Measurements from ENCODE around the gene PMFBP1. TPM values are rescaled to one million over a fixed set of nuclear protein-coding genes. Genes with fewer than 3 reads are reported as not detected.
A peak's percentile ranks its signal among the peaks of the same experiment; 100 is the strongest.

Gene PMFBP1
- total RNA-seq, 1 donor from 2014 or later = 0.66 TPM

DNA sequence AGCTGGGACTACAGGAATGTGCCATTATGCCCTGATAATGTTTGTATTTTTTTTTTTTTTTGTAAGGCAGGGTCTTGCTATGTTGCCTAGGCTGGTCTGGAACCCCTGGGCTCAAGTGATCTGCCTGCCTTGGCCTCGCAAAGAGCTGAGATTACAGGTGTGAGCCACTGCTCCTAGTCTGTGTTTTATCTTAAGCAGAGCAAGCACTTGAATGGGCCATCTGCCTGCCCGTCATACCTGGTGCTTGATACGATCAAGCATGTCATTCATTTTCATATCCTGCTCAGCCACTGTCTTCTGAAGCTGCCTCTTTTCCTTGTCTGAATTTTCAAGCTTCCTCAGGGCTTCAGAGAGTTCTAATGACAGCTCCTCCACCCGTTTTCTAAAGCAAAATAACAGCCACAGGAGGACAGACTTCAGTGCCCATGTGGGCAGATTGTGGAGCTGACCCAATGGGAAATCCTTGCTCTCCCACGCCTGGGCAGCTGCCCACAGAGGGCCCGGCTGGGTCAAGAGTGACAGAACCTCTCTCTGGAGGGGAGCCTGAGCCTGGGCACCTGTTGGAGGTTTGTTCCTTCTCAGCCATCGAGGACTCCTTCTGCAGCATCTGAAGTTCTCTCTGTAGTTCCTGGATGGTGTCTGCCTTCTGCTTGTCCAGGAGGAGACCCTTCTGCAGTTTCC, 41.8 kb downstream of the PMFBP1 start:
- DNase-seq (ENCODE audit: low spot score) = no peak

DNA sequence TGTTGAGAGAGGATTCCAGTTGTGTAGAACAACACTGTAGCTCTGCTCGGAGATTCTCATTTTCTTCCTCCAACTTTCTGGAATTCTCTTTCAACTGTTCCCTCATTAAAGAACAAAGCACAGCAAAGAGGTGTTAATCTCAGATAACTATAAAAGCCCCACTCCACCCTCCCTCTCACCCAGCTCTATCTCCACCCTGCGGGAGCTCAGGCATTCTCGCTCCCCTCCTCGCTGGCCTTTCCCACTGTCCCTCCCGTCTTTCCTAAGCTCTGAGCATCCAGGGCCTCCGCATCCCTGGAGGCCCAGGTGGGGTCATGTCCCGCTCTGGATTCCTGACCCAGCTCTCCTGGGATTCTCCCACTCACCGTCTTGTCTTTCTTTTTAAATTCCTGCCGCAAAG, 43.3 kb downstream of the PMFBP1 start:
- no peak for DNase-seq (ENCODE audit: low spot score)

DNA sequence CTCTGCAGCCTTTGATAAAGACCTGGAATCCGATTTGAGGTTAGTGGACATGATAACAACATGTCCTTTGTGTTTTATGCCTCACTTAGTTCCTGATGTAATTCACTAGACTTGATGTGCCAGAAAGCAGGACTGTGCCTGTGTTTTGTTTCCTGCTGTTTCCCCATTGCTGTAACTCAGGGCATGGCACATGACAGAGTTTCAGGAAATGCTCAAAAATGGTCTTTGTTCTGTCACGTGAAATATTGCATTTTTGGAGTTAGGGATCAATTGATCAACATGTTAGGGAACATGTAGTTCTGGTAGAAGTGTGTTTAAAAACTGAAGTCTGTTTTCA, 45.6 kb downstream of the PMFBP1 start:
- DNase-seq (ENCODE audit: low spot score) = no peak

DNA sequence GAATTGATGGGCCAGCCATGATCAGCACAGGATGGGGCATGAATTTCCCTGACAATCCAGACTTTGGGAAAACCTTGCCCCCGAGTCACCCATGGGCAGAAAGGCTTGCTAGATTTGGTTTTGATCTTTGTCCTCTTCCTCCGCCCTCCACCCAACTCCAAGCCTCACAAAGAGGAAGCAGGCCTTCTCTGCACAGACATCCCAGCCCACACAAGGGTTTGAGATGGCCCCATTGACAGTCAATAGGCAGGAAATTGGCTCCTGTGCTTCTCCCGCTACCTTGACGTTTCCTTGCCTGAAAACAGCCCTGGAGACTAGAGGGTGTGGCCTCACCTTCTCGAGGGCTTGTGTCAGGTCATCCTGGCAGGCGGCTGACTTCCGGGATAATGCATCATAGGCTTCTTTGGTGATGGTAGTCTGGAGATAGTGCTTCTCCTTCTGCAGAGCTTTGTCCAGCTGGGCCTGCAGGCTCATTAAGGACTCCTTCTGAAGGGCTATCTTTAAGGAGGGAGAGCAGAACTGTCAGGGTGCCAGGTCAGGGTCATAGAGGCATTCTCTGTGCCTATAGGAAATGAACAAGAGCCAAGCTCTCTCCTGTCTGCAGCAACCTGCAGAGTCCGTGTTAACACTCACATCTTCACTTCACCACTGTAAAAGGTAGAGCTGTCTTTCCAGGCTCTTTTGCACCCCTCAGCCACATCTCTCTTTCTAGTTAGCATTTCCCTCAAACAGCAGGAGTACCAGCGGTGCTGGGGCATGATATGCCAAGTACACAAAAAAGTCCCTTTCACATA, 46.1 kb downstream of the PMFBP1 start:
- DNase-seq (ENCODE audit: low spot score) = peak; percentile 26

DNA sequence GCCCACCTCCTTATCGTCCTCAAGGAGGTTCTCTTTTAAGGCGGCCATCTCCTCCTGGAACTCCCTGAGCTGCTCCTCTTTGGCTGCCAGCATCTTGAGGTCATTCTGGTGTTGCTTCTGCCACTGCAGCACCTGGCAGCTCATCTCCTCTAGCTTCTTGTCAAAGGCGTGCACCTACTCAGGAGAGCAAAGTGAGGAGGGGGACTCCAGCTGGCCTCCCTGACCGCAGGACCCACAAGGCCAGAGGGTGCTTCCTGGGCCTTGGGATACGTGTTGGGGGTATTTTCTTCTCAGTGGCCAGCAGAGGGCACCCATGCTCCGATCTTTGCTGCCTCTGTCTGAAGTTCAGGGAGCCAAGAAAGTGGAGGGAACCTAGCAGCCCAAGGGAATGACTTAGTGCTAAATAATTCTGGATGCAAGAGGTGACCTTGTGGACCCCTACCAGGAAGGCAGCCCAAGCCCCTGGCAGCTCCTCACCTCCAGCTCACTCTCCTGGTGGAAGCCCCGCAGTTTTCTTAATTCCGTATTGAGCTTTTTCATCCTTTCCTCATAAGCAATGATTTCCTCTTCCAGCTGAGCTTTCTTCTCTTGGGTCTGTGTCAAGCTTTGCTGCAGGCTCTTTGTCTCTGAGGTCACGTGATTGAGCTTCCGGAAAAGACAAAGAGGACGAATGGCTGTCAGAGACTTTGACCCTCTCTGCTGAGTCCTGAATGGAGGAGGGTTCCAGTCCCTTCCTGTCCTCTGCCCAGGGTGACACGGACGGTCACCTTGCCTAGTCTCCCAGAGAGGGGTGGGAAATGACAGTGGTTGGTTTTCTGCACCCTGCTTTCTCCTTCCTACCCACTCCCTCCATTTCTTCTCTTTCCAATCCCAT, 47.0 kb downstream of the PMFBP1 start:
- DNase-seq (ENCODE audit: low spot score) = peak; percentile 73

DNA sequence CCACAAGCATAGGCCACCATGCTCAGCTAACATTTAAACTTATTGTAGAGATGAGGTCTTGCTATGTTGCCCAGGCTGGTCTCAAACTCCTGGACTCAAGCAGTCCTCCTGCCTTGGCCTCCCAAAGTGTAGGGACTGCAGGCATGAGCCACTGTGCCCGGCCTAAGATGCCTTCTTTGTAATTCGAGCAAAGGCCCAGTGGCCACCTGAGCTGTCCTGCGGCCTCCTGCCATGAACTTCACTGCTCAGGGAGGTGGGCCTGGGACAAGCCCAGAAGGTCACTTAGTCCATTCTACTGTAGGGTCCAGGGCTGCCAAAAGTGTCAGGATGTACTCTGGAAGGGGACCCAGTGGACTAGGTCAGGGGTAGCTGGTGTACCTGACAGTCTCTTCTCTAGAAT, 47.8 kb downstream of the PMFBP1 start:
- DNase-seq (ENCODE audit: low spot score) = no peak

DNA sequence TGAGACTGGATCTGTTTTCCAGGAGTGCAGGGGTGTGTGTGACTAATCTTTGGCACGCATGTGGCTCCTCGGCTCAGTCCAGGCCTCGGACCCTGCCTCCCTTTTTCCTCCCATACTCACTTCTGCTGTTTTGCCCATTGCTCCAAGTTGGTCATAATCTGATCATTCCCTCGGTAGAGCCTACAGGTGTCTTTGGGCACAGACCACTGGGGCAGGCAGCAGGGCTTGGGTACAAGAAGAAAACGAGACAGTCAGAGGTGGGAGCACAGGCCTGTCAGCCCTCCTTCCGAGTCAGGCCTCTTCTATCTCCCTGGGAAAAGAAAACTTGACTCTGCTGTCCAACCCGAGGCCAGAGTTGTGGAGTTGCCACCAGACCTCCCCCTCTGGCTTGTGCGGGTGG, 48.5 kb downstream of the PMFBP1 start:
- DNase-seq (ENCODE audit: low spot score) = no peak

DNA sequence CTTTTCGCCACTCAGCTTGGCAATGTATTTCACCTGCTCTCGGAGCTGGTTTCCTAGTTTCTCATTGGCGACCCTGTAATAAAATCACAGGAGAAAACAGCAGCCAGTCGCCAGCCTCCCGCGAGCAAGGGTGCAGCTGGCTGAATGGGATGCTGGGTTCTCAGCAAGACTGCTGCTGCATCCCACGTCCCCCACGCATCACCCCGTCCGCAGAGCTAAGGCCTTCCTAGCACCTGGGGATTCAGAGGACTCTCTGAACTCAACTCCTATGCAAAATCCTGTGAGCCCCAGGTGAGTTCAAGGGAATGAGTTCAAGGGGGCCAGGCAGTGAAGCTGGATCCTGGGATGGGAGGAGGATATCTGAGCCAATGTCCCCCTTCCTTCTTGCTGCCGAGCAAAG, 49.0 kb downstream of the PMFBP1 start:
- no peak for DNase-seq (ENCODE audit: low spot score)

DNA sequence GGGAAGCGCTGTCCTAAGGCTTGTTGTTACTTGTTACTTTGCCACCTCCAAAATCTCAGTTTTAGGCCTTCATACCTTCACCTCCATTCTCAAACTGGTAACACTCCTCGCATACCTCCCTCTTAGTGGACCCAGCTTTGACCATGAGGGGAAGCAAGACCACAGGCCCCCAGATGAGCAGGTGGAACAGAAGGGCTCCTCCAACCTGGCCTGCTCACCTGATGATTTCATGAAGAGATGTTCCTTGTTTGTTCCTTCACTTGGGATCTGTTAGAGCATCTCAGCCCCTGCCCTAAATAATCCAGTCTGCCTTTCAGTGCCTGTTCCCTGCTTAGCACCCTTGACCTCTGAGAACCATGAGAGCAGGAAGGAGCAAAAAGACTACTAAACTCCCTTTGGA, 49.6 kb downstream of the PMFBP1 start:
- DNase-seq (ENCODE audit: low spot score) = no peak

DNA sequence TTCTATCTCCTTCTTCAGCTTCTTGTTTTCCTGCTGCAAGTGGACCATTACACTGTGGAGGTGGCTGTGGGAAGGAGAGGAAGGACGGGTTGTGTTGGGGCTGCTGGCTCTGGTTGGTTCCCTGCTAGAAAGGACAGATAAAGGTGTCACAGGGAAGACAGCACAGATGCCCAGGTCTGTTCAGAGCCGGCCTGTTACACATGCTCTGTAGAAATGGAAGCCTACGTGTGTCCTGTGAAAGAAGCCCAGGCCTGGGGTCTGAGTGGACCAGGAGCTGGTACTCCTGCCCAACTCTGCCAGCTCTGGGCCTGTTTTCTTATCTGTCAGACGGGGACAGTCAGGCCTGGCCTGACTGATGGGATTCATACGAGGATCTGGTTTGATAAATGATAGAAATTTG, 51.9 kb downstream of the PMFBP1 start:
- no peak for DNase-seq (ENCODE audit: low spot score)

DNA sequence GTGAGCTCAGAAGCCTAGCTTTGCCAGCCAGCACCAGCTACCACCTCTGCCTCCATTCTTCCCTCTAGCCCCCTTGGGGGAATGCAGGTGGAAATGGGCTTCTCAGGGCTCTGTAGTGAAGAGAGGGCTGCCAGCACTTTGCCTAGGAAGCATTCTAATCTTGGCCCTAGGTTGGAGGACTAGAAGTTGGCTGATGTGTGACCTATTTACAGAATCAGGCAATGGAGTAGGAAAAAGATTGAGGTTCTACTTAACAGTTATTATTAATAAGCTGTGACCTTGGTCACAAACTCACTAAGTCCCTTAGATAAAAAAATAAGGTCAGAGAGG, 58.4 kb downstream of the PMFBP1 start:
- DNase-seq (ENCODE audit: low spot score) = no peak

DNA sequence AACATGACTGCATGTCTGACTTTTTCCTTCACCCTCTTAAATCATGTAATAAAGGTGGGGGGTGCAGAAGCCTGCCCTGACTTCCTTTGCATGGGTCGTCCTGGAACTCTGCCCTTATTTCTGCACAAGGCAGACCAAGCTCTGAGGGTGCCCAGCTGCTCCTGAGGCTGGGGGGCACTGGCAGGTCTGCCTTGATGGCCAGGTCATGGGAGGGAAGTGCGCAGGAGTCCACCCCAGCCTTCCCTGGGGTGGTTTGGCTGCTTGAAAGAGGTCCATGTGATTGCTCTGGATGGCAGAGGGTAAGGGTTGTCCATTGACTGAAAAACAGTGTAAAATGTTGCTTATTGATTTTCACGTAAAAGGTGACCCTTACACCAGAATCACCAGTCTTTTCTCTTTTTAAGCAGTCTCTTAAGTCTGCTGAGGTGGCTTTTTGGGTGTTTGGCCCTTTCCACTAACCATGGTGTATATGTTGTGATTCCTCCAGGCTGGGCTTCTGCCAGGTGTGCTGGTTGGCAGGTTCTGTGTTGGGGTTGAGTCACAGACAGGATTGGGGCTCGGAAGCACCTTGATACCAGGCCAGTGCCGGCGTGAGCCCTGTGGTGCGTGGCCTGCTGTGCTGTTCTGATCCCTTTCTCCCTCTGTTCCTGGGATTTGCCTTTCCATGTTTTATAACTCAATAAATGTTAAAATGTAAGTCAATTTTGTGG, 58.9 kb downstream of the PMFBP1 start:
- no peak for DNase-seq (ENCODE audit: low spot score)

DNA sequence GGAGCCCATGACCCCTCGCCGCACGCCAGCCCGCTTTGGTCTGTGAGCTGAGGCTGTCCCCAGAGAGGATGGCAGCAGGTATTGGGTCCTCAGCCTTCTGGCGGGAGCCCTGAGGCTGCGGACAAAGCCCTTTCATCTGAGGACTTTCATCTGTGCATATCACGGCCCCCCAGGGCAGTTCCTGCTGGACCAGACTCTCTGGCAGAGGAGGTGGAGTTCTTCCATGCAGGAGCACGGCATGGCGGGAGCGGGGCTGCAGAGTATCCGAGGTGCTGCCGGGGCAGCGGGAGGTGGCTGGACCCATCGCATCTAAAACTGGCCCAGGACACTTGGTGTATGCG, 59.5 kb downstream of the PMFBP1 start:
- DNase-seq (ENCODE audit: low spot score) = no peak

DNA sequence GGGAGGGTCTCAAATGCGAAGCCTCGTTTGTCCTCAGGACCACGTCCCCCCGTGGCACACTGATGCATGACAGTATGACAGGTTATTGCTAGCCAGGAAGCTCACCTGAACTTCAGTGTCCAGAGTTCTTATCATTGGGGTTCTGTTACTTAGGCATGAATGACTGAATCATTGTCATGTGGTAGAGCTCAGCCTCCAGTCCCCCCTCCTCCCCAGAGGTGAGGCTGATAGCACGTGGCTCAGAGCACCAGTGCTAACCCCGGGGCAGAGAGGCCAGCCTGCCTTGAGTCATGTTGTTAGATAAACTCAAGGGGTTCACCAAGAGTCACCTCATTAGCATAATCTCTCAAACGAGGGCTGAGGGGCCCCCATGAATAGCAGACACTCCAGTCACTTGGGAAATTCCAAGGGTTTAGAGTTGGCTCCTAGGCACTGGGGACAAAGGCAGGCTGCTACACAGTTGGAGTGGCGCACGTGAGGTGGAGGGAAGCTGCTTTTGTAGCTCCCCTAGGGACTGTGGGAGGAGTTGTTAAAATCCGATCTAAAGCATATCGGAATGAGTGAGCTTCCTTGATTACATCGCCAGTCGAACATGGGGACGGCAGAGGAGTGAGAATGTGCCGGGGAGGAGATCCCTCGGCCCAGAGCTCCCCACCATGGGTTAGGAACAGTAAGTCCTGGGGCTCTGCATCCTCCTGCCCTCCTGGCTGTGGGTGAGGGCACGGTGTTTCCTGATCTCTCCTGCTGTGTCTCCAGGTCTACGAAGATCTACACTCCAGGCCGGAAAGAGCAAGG, 60.1 kb downstream of the PMFBP1 start:
- no peak for DNase-seq (ENCODE audit: low spot score)

DNA sequence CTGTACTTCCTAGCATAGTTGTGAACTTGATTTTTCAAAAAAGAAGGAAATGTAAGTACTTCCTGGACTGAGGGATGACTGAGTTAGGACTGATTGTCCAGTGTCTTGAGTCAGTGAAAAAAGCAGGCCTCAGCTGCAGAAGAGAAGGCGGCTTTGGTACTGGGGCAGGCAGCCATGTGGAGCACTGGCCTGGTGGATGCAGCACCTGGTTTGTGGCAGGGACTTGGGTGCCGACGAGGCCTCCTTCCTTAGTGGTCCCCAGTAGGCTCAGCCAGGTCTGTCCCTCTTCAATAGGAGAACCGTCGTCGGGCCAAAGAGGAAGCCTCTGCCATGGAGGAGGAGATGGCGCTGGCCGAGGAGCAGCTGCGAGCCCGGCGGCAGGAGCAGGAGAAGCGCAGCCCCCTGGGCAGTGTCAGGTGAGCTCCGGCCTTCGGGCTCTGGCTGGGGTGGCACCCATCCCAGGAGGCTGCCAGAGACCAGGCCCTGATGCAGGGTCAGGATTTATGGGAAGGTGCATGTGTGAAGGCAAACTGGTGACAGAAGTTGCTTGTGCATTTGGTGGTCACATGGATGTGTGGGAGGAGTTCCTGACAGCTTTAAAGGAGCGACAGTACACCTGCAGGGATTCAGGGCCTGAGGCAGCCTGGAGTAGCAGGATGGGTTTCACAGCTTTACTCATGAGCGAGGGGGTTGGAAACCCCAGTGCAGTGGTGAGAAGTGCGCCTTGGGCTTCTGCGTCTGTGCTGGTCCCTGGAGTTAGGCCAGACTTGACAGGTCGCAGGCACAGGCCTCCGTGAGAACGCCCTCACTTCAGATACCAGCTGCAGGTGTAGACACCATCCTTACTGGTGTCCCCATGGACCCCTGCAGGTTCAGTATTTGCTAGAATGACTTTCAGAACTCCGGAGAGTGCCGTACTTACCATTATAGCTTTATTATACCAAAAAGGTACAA, 61.0 kb downstream of the PMFBP1 start:
- no peak for DNase-seq (ENCODE audit: low spot score)

DNA sequence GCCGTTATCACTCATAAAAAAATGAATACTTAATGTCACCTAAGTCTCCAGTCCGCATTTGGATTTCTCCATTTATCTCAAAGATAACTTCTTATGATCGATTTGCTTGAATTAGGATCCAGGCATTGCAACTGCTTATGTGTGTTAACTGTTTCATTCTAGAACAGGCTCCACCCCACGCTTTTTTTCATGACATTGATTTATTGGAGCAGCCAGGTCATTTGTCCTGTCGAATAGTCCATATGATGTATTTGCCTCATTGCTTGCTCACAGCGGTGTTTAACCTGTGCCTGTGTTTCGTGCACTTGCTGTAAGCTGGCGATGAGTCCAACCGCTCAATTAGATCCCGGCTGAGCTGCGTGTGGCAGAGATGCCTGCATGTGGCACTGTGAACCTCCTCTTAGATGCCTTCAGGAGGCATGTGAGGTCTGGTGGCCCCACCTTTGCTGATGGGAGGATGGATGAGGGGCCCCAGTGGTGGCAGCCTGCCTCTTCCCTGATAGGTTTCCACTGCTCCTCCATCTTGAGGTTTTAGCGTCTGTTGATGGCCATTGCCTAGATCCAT, 61.9 kb downstream of the PMFBP1 start:
- DNase-seq (ENCODE audit: low spot score) = no peak

DNA sequence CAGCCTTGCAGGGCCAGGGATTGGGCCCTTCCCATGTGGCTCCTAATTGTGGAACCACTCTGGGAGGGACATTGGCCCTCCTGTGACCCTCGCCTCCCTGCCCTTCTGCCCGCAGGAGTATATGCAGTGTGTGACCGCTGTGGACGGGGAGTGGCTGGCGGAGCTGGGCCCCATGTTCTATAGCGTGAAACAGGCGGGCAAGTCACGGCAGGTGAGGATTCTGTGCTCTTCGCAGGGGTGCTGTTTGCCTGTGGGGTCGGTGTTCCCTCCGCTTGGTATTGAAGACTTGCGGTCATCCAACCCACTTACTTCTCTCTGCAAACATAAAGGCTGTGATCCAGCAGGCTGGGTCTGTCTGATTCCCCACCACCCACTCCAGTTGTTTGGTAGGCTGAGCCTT, 62.7 kb downstream of the PMFBP1 start:
- DNase-seq (ENCODE audit: low spot score) = no peak

DNA sequence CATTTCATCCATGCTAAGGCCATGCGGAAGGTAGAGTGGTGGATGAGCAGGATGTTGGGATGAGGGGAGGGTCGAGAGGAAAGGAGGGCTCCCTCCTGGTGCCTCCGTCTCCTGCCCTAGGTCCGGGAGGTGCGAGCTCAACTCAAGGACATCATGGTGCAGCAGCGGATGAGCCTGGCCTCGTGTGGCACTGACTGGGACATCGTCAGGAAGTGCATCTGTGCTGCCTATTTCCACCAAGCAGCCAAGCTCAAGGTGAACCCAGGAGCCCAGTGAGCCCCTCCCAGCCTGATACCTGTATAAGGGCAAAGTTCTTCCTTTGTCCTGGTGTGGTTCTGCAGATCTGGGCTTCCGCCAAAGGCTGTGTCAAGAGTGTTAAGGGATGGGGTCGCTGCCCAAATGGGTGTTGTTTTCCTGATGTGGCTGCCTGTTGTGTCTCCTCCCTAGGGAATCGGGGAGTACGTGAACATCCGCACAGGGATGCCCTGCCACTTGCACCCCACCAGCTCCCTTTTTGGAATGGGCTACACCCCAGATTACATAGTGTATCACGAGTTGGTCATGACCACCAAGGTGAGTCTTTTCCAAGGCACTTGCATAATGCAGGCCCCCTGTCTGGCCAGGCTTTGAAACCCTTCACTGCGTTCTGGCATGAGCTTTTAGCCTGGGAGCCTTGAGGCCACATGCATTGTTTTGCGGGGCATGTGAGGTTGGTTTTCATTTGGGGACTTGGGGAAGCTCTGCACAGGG, 63.4 kb downstream of the PMFBP1 start:
- DNase-seq (ENCODE audit: low spot score) = no peak

DNA sequence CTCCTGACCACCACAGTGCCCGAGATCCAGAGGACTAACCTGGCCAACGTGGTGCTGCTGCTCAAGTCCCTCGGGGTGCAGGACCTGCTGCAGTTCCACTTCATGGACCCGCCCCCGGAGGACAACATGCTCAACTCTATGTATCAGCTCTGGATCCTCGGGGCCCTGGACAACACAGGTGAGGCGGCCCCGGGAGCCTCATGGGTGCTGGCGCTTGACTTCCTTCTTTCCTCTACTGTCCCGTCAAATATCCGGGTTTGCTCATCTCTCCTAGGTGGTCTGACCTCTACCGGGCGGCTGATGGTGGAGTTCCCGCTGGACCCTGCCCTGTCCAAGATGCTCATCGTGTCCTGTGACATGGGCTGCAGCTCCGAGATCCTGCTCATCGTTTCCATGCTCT, 64.6 kb downstream of the PMFBP1 start:
- no peak for DNase-seq (ENCODE audit: low spot score)

Measured in mucosa of gallbladder (tissue), 1 donor.